ENCODE data around the gene PLPPR1.

- no peak for TF ChIP-seq NRF1 (IDR thresholded peaks at IDR 0.05; ENCODE audit: low read depth, low read length)
- TF ChIP-seq CTCF (IDR thresholded peaks at IDR 0.05): no peak
Observed at GRCh38 chr9:101353683-101354082, 325.2 kb downstream of the PLPPR1 start.
